Muscle of leg (tissue), 9 donors: ENCODE measurements around the gene SNAPC4. TPM values are rescaled to one million over a fixed set of nuclear protein-coding genes. Genes with fewer than 3 reads are reported as not detected.

ENCODE experiments used
- polyA plus RNA-seq, 8 donors: library from polyadenylated mRNA; unstranded; fragments of 120-200 nt; gene quantifications; one replicate each; pipeline versions ENCODE4 v1.2.1 to v1.2.3, GENCODE V29; 2013; ENCODE audit warnings: inconsistent platforms in 1 of 8, low replicate concordance in 1 of 8; ENCODE audit not compliant: insufficient read length in 8 of 8, insufficient read depth in 1 of 8
- total RNA-seq: library from RNA; stranded (reverse); fragments of 120-200 nt; gene quantifications from one replicate; pipeline ENCODE4 v1.2.4, GENCODE V29; 2013

Gene SNAPC4
- total and polyA plus RNA-seq, 9 donors, result 3.1 to 7.1 (median 6.0) TPM

Other genes starting within 250 kb of the SNAPC4 start
- not detected for gene LHX3, start 195.0 kb downstream of the SNAPC4 start, total RNA-seq
- gene LHX3, start 195.0 kb downstream of the SNAPC4 start, polyA plus RNA-seq, result under 1 TPM in 1 of 8 donors, not detected in 7; 0.24 TPM
- gene QSOX2, start 154.4 kb downstream of the SNAPC4 start, total RNA-seq, result 4.1 TPM
- gene QSOX2, start 154.4 kb downstream of the SNAPC4 start, polyA plus RNA-seq, result 10 to 100 TPM in 3 of 8 donors, 1 to 10 TPM in 5; 7.0 to 11.8 (median 8.7) TPM
- 0.04 TPM for gene CCDC187, start 96.1 kb downstream of the SNAPC4 start, total RNA-seq
- gene CCDC187, start 96.1 kb downstream of the SNAPC4 start, polyA plus RNA-seq, result under 1 TPM; 0.01 to 0.16 (median 0.08) TPM
- 25.1 TPM for gene GPSM1, start 72.6 kb downstream of the SNAPC4 start, total RNA-seq
- gene GPSM1, start 72.6 kb downstream of the SNAPC4 start, polyA plus RNA-seq, result 10 to 100 TPM; 22.8 to 36.0 (median 27.3) TPM
- 30.2 TPM for gene DNLZ, start 36.4 kb downstream of the SNAPC4 start, total RNA-seq
- gene DNLZ, start 36.4 kb downstream of the SNAPC4 start, polyA plus RNA-seq, result 10 to 100 TPM in 4 of 8 donors, 1 to 10 TPM in 4; 8.1 to 31.5 (median 9.8) TPM
- 1.2 TPM for gene CARD9, start 26.5 kb downstream of the SNAPC4 start, total RNA-seq
- gene CARD9, start 26.5 kb downstream of the SNAPC4 start, polyA plus RNA-seq, result 1 to 10 TPM; 1.1 to 2.7 (median 1.5) TPM
- 20.9 TPM for gene ENTR1, start 10.4 kb upstream of the SNAPC4 start, total RNA-seq
- 10 to 100 TPM; 28.9 to 35.0 (median 32.6) TPM for gene ENTR1, start 10.4 kb upstream of the SNAPC4 start, polyA plus RNA-seq
- 24.6 TPM for gene PMPCA, start 10.5 kb upstream of the SNAPC4 start, total RNA-seq
- gene PMPCA, start 10.5 kb upstream of the SNAPC4 start, polyA plus RNA-seq, result 10 to 100 TPM; 33.4 to 49.9 (median 41.3) TPM
- 5.9 TPM for gene INPP5E, start 39.7 kb upstream of the SNAPC4 start, total RNA-seq
- gene INPP5E, start 39.7 kb upstream of the SNAPC4 start, polyA plus RNA-seq, result 10 to 100 TPM in 5 of 8 donors, 1 to 10 TPM in 3; 8.9 to 14.4 (median 11.0) TPM
- 17.9 TPM for gene SEC16A, start 82.9 kb upstream of the SNAPC4 start, total RNA-seq
- gene SEC16A, start 82.9 kb upstream of the SNAPC4 start, polyA plus RNA-seq, result 10 to 100 TPM; 34.9 to 52.7 (median 38.3) TPM
- gene NOTCH1, start 145.9 kb upstream of the SNAPC4 start, total RNA-seq, result 16.7 TPM
- 10 to 100 TPM; 18.5 to 39.5 (median 27.9) TPM for gene NOTCH1, start 145.9 kb upstream of the SNAPC4 start, polyA plus RNA-seq